Neural cell (in vitro differentiated cells): Measurements from ENCODE around the gene NDE1.

Experiments used
- EP300 ChIP-seq: fragments of 450-650 bp; conservative IDR thresholded peaks from 2 replicates; pipeline ENCODE4 v1.6.1; 2014; ENCODE audit warnings: antibody characterized with exemption, mild to moderate bottlenecking, moderate library complexity; ENCODE audit not compliant: poor library complexity, severe bottlenecking
- EZH2 ChIP-seq: fragments of 200-600, 300-800 bp; shearing (Covaris generic), sonication (generic); IDR thresholded peaks from 2 replicates; pipeline ENCODE4 v1.6.1; 2014; ENCODE audit warnings: antibody characterized with exemption, low read length, borderline replicate concordance, mild to moderate bottlenecking; ENCODE audit not compliant: insufficient read depth, poor library complexity, severe bottlenecking
- TF ChIP-seq, protein P1 (sequence below): fragments of 450-650 bp; IDR thresholded peaks from 2 replicates; pipeline ENCODE4 v1.5.1; 2014; ENCODE audit warnings: antibody characterized with exemption, mild to moderate bottlenecking, moderate library complexity; ENCODE audit not compliant: poor library complexity, severe bottlenecking
- TF ChIP-seq, protein P2 (sequence below): IDR thresholded peaks from 2 replicates; pipeline ENCODE4 v1.6.1; 2012; ENCODE audit warnings: borderline replicate concordance

DNA sequence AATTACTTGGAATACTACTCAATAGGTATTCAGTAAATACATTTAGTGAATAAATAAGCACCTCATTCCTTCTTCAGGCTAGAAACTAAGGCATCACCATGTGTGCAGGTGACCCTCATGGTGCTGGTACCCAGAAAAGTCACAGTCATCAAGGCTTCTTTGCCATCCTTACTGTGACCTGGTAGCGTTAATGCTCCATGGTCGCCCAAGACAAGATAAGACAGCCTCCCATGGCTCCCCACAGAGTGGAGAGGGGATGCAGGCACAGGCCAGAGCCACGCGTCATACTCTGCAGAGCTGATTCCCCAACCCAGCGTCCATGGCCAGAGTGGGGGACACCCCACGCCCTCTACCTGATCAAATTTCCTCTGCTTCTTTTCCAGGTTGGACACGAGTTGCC lies 73.8 kb downstream of the NDE1 start:
- TF ChIP-seq, protein P1, sequence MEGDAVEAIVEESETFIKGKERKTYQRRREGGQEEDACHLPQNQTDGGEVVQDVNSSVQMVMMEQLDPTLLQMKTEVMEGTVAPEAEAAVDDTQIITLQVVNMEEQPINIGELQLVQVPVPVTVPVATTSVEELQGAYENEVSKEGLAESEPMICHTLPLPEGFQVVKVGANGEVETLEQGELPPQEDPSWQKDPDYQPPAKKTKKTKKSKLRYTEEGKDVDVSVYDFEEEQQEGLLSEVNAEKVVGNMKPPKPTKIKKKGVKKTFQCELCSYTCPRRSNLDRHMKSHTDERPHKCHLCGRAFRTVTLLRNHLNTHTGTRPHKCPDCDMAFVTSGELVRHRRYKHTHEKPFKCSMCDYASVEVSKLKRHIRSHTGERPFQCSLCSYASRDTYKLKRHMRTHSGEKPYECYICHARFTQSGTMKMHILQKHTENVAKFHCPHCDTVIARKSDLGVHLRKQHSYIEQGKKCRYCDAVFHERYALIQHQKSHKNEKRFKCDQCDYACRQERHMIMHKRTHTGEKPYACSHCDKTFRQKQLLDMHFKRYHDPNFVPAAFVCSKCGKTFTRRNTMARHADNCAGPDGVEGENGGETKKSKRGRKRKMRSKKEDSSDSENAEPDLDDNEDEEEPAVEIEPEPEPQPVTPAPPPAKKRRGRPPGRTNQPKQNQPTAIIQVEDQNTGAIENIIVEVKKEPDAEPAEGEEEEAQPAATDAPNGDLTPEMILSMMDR: no peak
- TF ChIP-seq, protein P2, sequence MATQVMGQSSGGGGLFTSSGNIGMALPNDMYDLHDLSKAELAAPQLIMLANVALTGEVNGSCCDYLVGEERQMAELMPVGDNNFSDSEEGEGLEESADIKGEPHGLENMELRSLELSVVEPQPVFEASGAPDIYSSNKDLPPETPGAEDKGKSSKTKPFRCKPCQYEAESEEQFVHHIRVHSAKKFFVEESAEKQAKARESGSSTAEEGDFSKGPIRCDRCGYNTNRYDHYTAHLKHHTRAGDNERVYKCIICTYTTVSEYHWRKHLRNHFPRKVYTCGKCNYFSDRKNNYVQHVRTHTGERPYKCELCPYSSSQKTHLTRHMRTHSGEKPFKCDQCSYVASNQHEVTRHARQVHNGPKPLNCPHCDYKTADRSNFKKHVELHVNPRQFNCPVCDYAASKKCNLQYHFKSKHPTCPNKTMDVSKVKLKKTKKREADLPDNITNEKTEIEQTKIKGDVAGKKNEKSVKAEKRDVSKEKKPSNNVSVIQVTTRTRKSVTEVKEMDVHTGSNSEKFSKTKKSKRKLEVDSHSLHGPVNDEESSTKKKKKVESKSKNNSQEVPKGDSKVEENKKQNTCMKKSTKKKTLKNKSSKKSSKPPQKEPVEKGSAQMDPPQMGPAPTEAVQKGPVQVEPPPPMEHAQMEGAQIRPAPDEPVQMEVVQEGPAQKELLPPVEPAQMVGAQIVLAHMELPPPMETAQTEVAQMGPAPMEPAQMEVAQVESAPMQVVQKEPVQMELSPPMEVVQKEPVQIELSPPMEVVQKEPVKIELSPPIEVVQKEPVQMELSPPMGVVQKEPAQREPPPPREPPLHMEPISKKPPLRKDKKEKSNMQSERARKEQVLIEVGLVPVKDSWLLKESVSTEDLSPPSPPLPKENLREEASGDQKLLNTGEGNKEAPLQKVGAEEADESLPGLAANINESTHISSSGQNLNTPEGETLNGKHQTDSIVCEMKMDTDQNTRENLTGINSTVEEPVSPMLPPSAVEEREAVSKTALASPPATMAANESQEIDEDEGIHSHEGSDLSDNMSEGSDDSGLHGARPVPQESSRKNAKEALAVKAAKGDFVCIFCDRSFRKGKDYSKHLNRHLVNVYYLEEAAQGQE: no peak
- TF ChIP-seq EP300 (no peak), EZH2 (no peak)
